ENCODE results near the gene TAF6. TPM values are rescaled to one million over a fixed set of nuclear protein-coding genes. Genes with fewer than 3 reads are reported as not detected.
"Not testable (repeated sequence)": the region's sequence is repeated elsewhere in the genome, so short reads cannot be mapped to it uniquely, and the experiment has no call there.

The TAF6 gene
- total and polyA plus RNA-seq, 2 experiments from 2014 or later = 40.5 to 53.0 TPM

DNA sequence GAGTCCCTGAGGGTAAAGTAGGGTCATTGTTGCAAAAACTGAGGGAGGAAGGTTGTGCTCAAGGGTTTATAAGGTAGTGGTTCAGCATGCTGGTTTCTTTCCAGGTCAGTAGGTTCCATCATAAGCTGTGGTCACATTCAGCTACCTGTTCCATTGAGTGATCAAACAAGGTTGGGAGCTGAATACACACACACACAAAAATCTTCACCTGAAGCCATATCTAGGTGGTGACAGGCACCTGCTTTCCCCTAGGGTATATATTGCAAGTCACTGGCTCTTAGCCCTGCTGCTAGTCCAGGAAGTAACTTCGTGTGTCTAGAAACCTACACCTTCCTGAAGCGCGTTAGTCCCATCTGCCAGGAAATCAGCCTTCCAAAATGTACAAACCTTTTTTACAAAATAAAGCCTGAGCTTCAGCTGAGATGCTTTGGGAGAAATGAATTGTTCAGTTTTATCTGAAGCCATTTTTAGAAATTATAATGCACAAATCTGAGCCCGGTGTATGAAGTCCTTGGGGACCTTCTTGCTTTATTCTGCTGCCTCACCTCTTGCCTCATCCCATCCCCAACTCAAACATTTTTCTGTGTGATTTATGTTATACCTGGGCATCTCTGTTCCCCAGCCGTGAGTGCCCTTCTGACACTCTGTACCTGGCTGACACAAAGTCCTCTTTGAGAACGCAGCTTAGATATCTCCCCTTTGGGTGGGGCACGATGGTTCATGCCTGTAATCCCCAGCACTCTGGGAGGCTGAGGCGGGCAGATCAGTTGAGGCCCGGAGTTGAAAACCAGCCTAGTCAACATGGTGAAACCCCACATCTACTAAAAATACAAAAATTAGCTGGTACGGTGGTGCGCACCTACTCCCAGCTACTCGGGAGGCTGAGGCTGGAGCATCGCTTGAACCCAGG lies 18.9 kb upstream of the TAF6 start:
- no peaks in the 10 kb centered on the region for H3K27me3 ChIP-seq (replicated peaks; ENCODE audit: insufficient read depth)
- in situ Hi-C loops (cut with MboI) = no loop called here
- 69% methylated on average over 13 of the region's 13 CpGs for WGBS, 2 experiments (ENCODE audit: low coverage in 1 of 2, low lambda C conversion rate in 2 of 2, missing lambda C conversion rate in 2 of 2)
- no peak overlapping the region for H3K27ac ChIP-seq
- H3K4me3 ChIP-seq = no peak overlapping the region
- DNase-seq = no peak
- H2AFZ ChIP-seq = no peak overlapping the region
- no peak overlapping the region for H3K9ac ChIP-seq
- H3K4me1 ChIP-seq (ENCODE audit: insufficient read depth) = no peaks in the 10 kb centered on the region
- H4K20me1 ChIP-seq (ENCODE audit: insufficient read depth) = no peaks in the 10 kb centered on the region
- no peaks in the 10 kb centered on the region for H3K9me2 ChIP-seq (ENCODE audit: insufficient read depth)
- no peak overlapping the region for H3K4me2 ChIP-seq (ENCODE audit: unreplicated experiment)
- TF ChIP-seq EZH2 (IDR thresholded peaks at IDR 0.05; ENCODE audit: insufficient read depth, poor library complexity, severe bottlenecking) (no peak), EZH2phosphoT487 (IDR thresholded peaks at IDR 0.05; ENCODE audit: insufficient read depth, low read depth) (no peak)
- H3F3A ChIP-seq (ENCODE audit: insufficient read depth) = no peaks in the 10 kb centered on the region
- H3K79me2 ChIP-seq (ENCODE audit: insufficient read depth) = no peaks in the 10 kb centered on the region
- H3K9me3 ChIP-seq (ENCODE audit: low read depth) = no peaks in the 10 kb centered on the region
- H3K36me3 ChIP-seq (ENCODE audit: low read depth) = no peaks in the 10 kb centered on the region

GRCh38 chr7:100132697-100133151 lies 13.6 kb upstream of the TAF6 start:
- no peak overlapping the region for H3K27ac ChIP-seq
- H3K36me3 ChIP-seq (ENCODE audit: low read depth) = no peaks in the 10 kb centered on the region
- H3K4me3 ChIP-seq = no peak overlapping the region
- DNase-seq = peak; percentile 74
- TF ChIP-seq EZH2 (IDR thresholded peaks at IDR 0.05; ENCODE audit: insufficient read depth, poor library complexity, severe bottlenecking) = no peak
- no peak for TF ChIP-seq EZH2phosphoT487 (IDR thresholded peaks at IDR 0.05; ENCODE audit: insufficient read depth, low read depth)
- H3K4me2 ChIP-seq (ENCODE audit: unreplicated experiment) = no peak overlapping the region
- H3K9me2 ChIP-seq (ENCODE audit: insufficient read depth) = no peaks in the 10 kb centered on the region
- no peaks in the 10 kb centered on the region for H4K20me1 ChIP-seq (ENCODE audit: insufficient read depth)
- peaks cover 3% of the 10 kb centered on the region; the same call in 1 of the 2 replicates for H3K4me1 ChIP-seq (ENCODE audit: insufficient read depth)
- in situ Hi-C loops (cut with MboI) = no loop called here
- no peaks in the 10 kb centered on the region for H3K27me3 ChIP-seq (replicated peaks; ENCODE audit: insufficient read depth)
- H3K9me3 ChIP-seq (ENCODE audit: low read depth) = no peaks in the 10 kb centered on the region
- no peaks in the 10 kb centered on the region for H3K79me2 ChIP-seq (ENCODE audit: insufficient read depth)
- H3K9ac ChIP-seq = no peak overlapping the region
- H3F3A ChIP-seq (ENCODE audit: insufficient read depth) = no peaks in the 10 kb centered on the region
- peak overlapping the region; percentile 65; the same call in 1 of the 2 replicates for H2AFZ ChIP-seq
- WGBS, 2 experiments (ENCODE audit: low coverage in 1 of 2, low lambda C conversion rate in 2 of 2, missing lambda C conversion rate in 2 of 2) = 2 to 3% methylated on average over 3 of the region's 3 CpGs

DNA sequence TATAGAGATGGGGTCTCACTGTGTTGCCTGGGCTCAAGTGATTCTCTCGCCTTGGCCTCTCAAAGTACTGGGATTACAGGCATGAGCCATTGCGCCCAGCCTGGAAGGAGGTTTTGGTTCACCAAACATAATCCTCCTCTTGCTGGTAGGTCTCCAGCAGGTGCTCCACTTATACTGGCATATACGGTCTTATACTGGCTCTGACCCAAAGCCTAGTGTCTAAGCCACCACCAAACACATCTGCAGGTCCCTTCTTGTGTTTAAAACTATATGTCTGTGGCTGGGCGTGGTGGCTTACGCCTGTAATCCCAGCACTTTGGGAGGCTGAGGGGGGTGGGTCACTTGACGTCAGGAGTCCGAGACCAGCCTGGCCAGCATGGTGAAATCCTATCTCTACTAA lies 13.0 kb upstream of the TAF6 start:
- WGBS, 2 experiments (ENCODE audit: low coverage in 1 of 2, low lambda C conversion rate in 2 of 2, missing lambda C conversion rate in 2 of 2) = 33 to 34% methylated on average over 7 of the region's 7 CpGs
- no peak overlapping the region for H2AFZ ChIP-seq
- H3K4me1 ChIP-seq (ENCODE audit: insufficient read depth) = peaks cover 3% of the 10 kb centered on the region; the same call in 1 of the 2 replicates
- no peaks in the 10 kb centered on the region for H3K27me3 ChIP-seq (replicated peaks; ENCODE audit: insufficient read depth)
- H3K9me2 ChIP-seq (ENCODE audit: insufficient read depth) = no peaks in the 10 kb centered on the region
- in situ Hi-C loops (cut with MboI) = no loop called here
- H3K9me3 ChIP-seq (ENCODE audit: low read depth) = no peaks in the 10 kb centered on the region
- no peaks in the 10 kb centered on the region for H3K79me2 ChIP-seq (ENCODE audit: insufficient read depth)
- H3K9ac ChIP-seq = no peak overlapping the region
- TF ChIP-seq EZH2phosphoT487 (IDR thresholded peaks at IDR 0.05; ENCODE audit: insufficient read depth, low read depth) (no peak), EZH2 (IDR thresholded peaks at IDR 0.05; ENCODE audit: insufficient read depth, poor library complexity, severe bottlenecking) (no peak)
- no peaks in the 10 kb centered on the region for H4K20me1 ChIP-seq (ENCODE audit: insufficient read depth)
- H3K4me3 ChIP-seq = no peak overlapping the region
- DNase-seq = no peak
- H3K36me3 ChIP-seq (ENCODE audit: low read depth) = no peaks in the 10 kb centered on the region
- no peaks in the 10 kb centered on the region for H3F3A ChIP-seq (ENCODE audit: insufficient read depth)
- no peak overlapping the region for H3K27ac ChIP-seq
- H3K4me2 ChIP-seq (ENCODE audit: unreplicated experiment) = no peak overlapping the region

DNA sequence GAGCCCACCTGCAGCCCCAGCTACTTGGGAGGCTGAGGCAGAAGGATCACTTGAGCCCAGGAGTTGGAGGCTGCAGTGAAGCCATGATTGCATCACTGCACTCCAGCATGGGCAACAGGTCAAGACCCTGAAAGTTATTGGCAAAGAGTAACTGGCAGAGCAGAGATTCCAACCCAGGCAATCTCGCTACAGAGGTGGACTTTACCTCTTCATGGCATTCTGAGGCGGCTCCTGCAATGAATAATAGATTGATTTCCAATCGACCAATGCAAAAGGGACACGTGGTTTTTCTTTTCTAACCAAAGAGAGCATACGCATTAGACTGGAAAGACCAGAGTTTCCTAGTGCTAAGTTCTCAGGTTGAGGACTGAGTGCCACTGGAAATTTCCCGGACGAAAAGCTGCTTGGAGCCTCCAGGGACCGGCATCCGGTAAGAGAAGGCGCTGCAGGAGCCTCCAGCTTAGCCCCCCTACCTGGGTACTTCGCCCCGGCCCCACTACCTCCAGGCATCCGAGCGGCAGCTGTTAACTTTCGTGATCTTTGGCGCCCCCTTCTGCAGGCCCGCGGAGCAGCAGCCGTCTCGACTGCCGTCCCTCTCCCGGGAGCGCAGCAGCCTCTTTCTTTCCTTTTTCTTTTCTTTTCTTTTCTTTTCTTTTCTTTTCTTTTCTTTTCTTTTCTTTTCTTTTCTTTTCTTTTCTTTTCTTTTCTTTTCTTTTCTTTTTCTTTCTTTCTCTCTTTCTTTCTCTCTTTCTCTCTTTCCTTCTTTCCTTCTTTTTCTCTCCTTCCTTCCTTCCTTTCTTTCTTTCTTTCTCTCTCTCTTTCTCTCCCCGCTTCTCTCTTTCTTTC lies 11.7 kb upstream of the TAF6 start:
- Histone ChIP-seq H3K27me3 (replicated peaks; ENCODE audit: insufficient read depth) (no peaks in the 10 kb centered on the region), H4K20me1 (ENCODE audit: insufficient read depth) (no peaks in the 10 kb centered on the region), H3K9me3 (ENCODE audit: low read depth) (no peaks in the 10 kb centered on the region), H3K4me3 (peak overlapping the region; percentile 64), H3K9me2 (ENCODE audit: insufficient read depth) (no peaks in the 10 kb centered on the region), H3K79me2 (ENCODE audit: insufficient read depth) (0 out of 2 replicates have a peak, but pooled peaks cover under 1% of the 10 kb centered on the region), H3K36me3 (ENCODE audit: low read depth) (no peaks in the 10 kb centered on the region), H2AFZ (peak overlapping the region; percentile 86), H3K9ac (peak overlapping the region; percentile 51), H3K4me2 (ENCODE audit: unreplicated experiment) (peak overlapping the region; percentile 78), H3K4me1 (ENCODE audit: insufficient read depth) (peaks cover 3% of the 10 kb centered on the region; the same call in 1 of the 2 replicates), H3F3A (ENCODE audit: insufficient read depth) (peaks cover 4% of the 10 kb centered on the region; the same call in 1 of the 2 replicates), H3K27ac (no peak overlapping the region)
- WGBS, 2 experiments (ENCODE audit: low coverage in 1 of 2, low lambda C conversion rate in 2 of 2, missing lambda C conversion rate in 2 of 2) = 9 to 12% methylated on average over 24 of the region's 24 CpGs
- TF ChIP-seq EZH2 (IDR thresholded peaks at IDR 0.05; ENCODE audit: insufficient read depth, poor library complexity, severe bottlenecking) = no peak
- TF ChIP-seq EZH2phosphoT487 (IDR thresholded peaks at IDR 0.05; ENCODE audit: insufficient read depth, low read depth) = no peak
- peak; percentile 76 for DNase-seq
- in situ Hi-C loops (cut with MboI) = no loop called here

DNA sequence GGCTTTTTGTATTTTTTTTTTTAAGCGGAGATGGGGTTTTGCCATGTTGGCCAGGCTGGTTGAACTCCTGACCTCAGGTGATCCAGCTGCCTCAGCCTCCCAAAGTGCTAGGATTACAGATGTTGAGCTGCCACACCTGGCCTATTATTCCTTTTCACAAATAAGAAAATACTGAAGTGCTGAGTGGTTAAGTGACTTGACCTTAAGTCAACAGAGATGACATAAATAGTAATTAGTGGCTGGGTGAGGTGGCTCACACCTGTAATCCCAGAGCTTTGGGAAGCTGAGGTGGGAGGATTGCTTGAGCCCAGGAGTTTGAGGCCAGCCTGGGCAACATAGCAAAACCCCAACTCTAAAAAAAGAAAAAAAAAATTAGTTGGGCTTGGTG lies 11.1 kb upstream of the TAF6 start:
- H3K9me3 ChIP-seq (ENCODE audit: low read depth); H3F3A ChIP-seq (ENCODE audit: insufficient read depth); H3K9ac ChIP-seq; H3K4me1 ChIP-seq (ENCODE audit: insufficient read depth); H3K27me3 ChIP-seq (replicated peaks; ENCODE audit: insufficient read depth); H3K27ac ChIP-seq; H3K9me2 ChIP-seq (ENCODE audit: insufficient read depth); DNase-seq; H4K20me1 ChIP-seq (ENCODE audit: insufficient read depth); H3K79me2 ChIP-seq (ENCODE audit: insufficient read depth); H3K4me3 ChIP-seq; in situ Hi-C loops (cut with MboI); H3K4me2 ChIP-seq (ENCODE audit: unreplicated experiment); H2AFZ ChIP-seq; H3K36me3 ChIP-seq (ENCODE audit: low read depth): not testable (repeated sequence)
- WGBS, 2 experiments (ENCODE audit: low coverage in 1 of 2, low lambda C conversion rate in 2 of 2, missing lambda C conversion rate in 2 of 2) = 90 to 100% methylated on average over 1 of the region's 1 CpG
